GM12878 (cell line): ENCODE measurements around the gene ZBTB38. TPM values are rescaled to one million over a fixed set of nuclear protein-coding genes. Genes with fewer than 3 reads are reported as not detected.
A peak's percentile ranks its signal among the peaks of the same experiment; 100 is the strongest.

Experiments used
- ATAC-seq: fragments of 200-7000 bp; cut with Tn5 transposase; 3 replicates; pipeline ENCODE4 v1.9.1; 2020; ENCODE audit warnings: mild to moderate bottlenecking, moderate library complexity
- BruUV-seq: library from RNA; stranded (reverse); fragments of 400-500 nt; replicated peaks from 2 replicates; lab custom pipeline; 2021; lab: Mats Ljungman, UMichigan
- CTCF ChIA-PET: fragments of 300-600 bp; sonication (Branson Sonifier 250); formaldehyde crosslinking; extraction: SDS; loops from one replicate; lab custom pipeline; 2021; ENCODE audit warnings: inconsistent platforms; lab: Yijun Ruan, JAX
- POLR2A ChIA-PET: fragments of 350-600 bp; formaldehyde crosslinking; extraction: SDS; loops from one replicate; lab custom pipeline; 2021; ENCODE audit warnings: inconsistent platforms; lab: Charles Lee
- RAD21 ChIA-PET: fragments of 300-600 bp; sonication (Branson Sonifier 250); formaldehyde crosslinking; loops from one replicate; lab custom pipeline; 2023; ENCODE audit warnings: antibody characterized with exemption; ENCODE audit not compliant: unreplicated experiment; lab: Charles Lee
- SMC1A ChIA-PET: fragments of 300-600 bp; sonication (Branson Sonifier 250); formaldehyde crosslinking; loops from one replicate; lab custom pipeline; 2023; ENCODE audit not compliant: unreplicated experiment, uncharacterized antibody; lab: Charles Lee
- DNase-seq: peaks from one replicate; pipeline ENCODE4 v3.0.0-alpha.2; 2011; ENCODE audit warnings: low read depth, low spot score
- FAIRE-seq: peaks from 3 replicates; lab custom pipeline; 2011; peaks lifted over from hg19 to GRCh38; lab: Jason Lieb, UNC
- H2AFZ ChIP-seq: 2 replicates; pipeline ENCODE4 v1.6.0; 2011; ENCODE audit warnings: low read depth, low read length, control low read depth; ENCODE audit not compliant: control insufficient read depth
- H3K27ac ChIP-seq: 2 replicates; pipeline ENCODE4 v1.5.1; 2011; ENCODE audit warnings: control low read depth; ENCODE audit not compliant: control insufficient read depth, insufficient read depth
- H3K27me3 ChIP-seq, 2 experiments: replicated peaks in 1 of 2; 2 replicates each; pipeline versions ENCODE4 v1.6.0 to v1.6.1; 2011; ENCODE audit warnings: low read length in 1 of 2; ENCODE audit not compliant: control insufficient read depth in 2 of 2, insufficient read depth in 2 of 2
- H3K36me3 ChIP-seq, 2 experiments: 2 replicates each; pipeline ENCODE4 v1.5.1; 2011; ENCODE audit warnings: low read length in 1 of 2; ENCODE audit not compliant: control insufficient read depth in 2 of 2, insufficient read depth in 2 of 2
- H3K4me1 ChIP-seq: 2 replicates; pipeline ENCODE4 v1.6.1; 2011; ENCODE audit warnings: mild to moderate bottlenecking, low read length, moderate library complexity, mixed read lengths; ENCODE audit not compliant: control insufficient read depth, insufficient read depth
- H3K4me2 ChIP-seq: 2 replicates; pipeline ENCODE4 v1.6.0; 2011; ENCODE audit warnings: control low read depth; ENCODE audit not compliant: control insufficient read depth, insufficient read depth
- H3K4me3 ChIP-seq: fragments of 200-600 bp; sonication (generic); 2 replicates; pipeline ENCODE4 v1.5.1; 2016
- H3K79me2 ChIP-seq: 2 replicates; pipeline ENCODE4 v1.6.0; 2011; ENCODE audit warnings: low read length; ENCODE audit not compliant: control insufficient read depth, insufficient read depth
- H3K9ac ChIP-seq: 2 replicates; pipeline ENCODE4 v1.8.0; 2011; ENCODE audit warnings: low read length, control low read depth, mixed read lengths; ENCODE audit not compliant: control insufficient read depth, insufficient read depth
- H3K9me3 ChIP-seq: replicated peaks from 3 replicates; pipeline ENCODE4 v1.5.1; 2011; ENCODE audit warnings: mild to moderate bottlenecking, low read length; ENCODE audit not compliant: control insufficient read depth, insufficient read depth
- H4K20me1 ChIP-seq: 2 replicates; pipeline ENCODE4 v1.6.0; 2011; ENCODE audit not compliant: control insufficient read depth, insufficient read depth
- CBFB ChIP-seq: IDR thresholded peaks from 2 replicates; pipeline ENCODE4 v1.6.1; 2016; ENCODE audit warnings: antibody characterized with exemption, low read depth
- EP300 ChIP-seq, 2 experiments: fragments of 150-350 bp in 1 of 2; IDR thresholded peaks; 2 replicates each; pipeline ENCODE4 v1.6.1; 2011 to 2012; ENCODE audit warnings: low read depth in 2 of 2, low read length in 2 of 2, borderline replicate concordance in 1 of 2, improper control_type of control experiment in 1 of 2, inconsistent platforms in 1 of 2; ENCODE audit not compliant: control insufficient read depth in 1 of 2
- FOS ChIP-seq: IDR thresholded peaks from 3 replicates; pipeline ENCODE4 v1.6.1; 2011; ENCODE audit warnings: borderline replicate concordance; ENCODE audit not compliant: insufficient read length; ENCODE audit errors: extremely low read depth
- FOXM1 ChIP-seq: IDR thresholded peaks from 2 replicates; pipeline ENCODE4 v1.6.1; 2012; ENCODE audit warnings: low read depth, mild to moderate bottlenecking, inconsistent platforms, low read length, moderate library complexity
- HDGF ChIP-seq: fragments of 450-650 bp; IDR thresholded peaks from 2 replicates; pipeline ENCODE4 v1.6.1; 2016; ENCODE audit warnings: antibody characterized with exemption
- JUND ChIP-seq: IDR thresholded peaks from 2 replicates; pipeline ENCODE4 v1.6.1; 2012; ENCODE audit warnings: low read depth, mild to moderate bottlenecking, low read length, improper control_type of control experiment, moderate library complexity
- KLF5 ChIP-seq: fragments of 450-650 bp; IDR thresholded peaks from 2 replicates; pipeline ENCODE4 v1.6.1; 2014; ENCODE audit warnings: mild to moderate bottlenecking; ENCODE audit not compliant: partially characterized antibody
- MTA2 ChIP-seq: fragments of 450-650 bp; IDR thresholded peaks from 2 replicates; pipeline ENCODE4 v1.6.1; 2016; ENCODE audit warnings: low read depth, mild to moderate bottlenecking, moderate library complexity
- NR2C1 ChIP-seq: fragments of 450-650 bp; IDR thresholded peaks from 2 replicates; pipeline ENCODE4 v1.6.1; 2017; ENCODE audit warnings: antibody characterized with exemption, mild to moderate bottlenecking, moderate library complexity
- NR2F1 ChIP-seq: fragments of 450-650 bp; conservative IDR thresholded peaks from 2 replicates; pipeline ENCODE4 v1.6.1; 2017; ENCODE audit warnings: mild to moderate bottlenecking
- PML ChIP-seq: IDR thresholded peaks from 2 replicates; pipeline ENCODE4 v1.6.1; 2012; ENCODE audit warnings: low read length, inconsistent platforms
- POU2F2 ChIP-seq: IDR thresholded peaks from 3 replicates; pipeline ENCODE4 v1.6.1; 2011; ENCODE audit warnings: low read depth, mild to moderate bottlenecking, low read length, borderline replicate concordance
- ZNF274 ChIP-seq: IDR thresholded peaks from one replicate; pipeline ENCODE4 v1.8.0; 2011; ENCODE audit not compliant: insufficient read length, insufficient read depth
- ZNF687 ChIP-seq: fragments of 450-650 bp; IDR thresholded peaks from 2 replicates; pipeline ENCODE4 v1.6.1; 2017; ENCODE audit warnings: mild to moderate bottlenecking, moderate library complexity
- WGBS: methylation state at CpG from one replicate; pipeline ENCODE4 v1.1.6; 2016; ENCODE audit warnings: low lambda C conversion rate; ENCODE audit not compliant: insufficient replicate concordance, insufficient coverage; ENCODE audit errors: missing lambda C conversion rate; 5-methylcytosine and 5-hydroxymethylcytosine counted together
- in situ Hi-C: fragments of 300-500 bp; cut with MboI; formaldehyde crosslinking; loops from 9 replicates; pipeline ENCODE4 v1.14.3; 2018; ENCODE audit warnings: mixed read lengths
- intact Hi-C: fragments of 100-400 bp; cut with micrococcal nuclease; formaldehyde crosslinking; loops from one replicate; pipeline ENCODE4 v1.14.2; 2022; ENCODE audit not compliant: unreplicated experiment
- polyA plus RNA-seq, 11 experiments: library from polyadenylated mRNA; depleted of rRNA in 4 of 11; unstranded in 6 of 11; stranded (reverse) in 5 of 11; fragments of >200 nt; fragmentation: Nextera tagmentation in 4 of 11; fragmentation: Illumina TruSeq in 1 of 11; extraction: Ambion mirVana in 4 of 11; extraction: Trizol in 1 of 11; gene quantifications; 1 replicate in 1 of 11; 2 replicates in 10 of 11; pipeline versions ENCODE4 v1.2.1 to v1.2.3, GENCODE V29; 2011 to 2016; ENCODE audit warnings: inconsistent platforms in 2 of 11, missing spikeins in 2 of 11, low read depth in 1 of 11
- total RNA-seq, 4 experiments: library from RNA; depleted of rRNA in 3 of 4; stranded (reverse); fragments of >200 nt in 3 of 4; fragmentation: Illumina TruSeq in 1 of 4; extraction: Trizol in 1 of 4; gene quantifications; 2 replicates each; pipeline versions ENCODE4 v1.2.1 to v1.2.3, GENCODE V29; 2013 to 2021

The ZBTB38 gene
- total and polyA plus RNA-seq, 10 of the 15 experiments (the other 5 are each of a cell fraction or from before 2014, with no cell fraction given) = 34.2 to 115 (median 88.6) TPM

- Histone ChIP-seq H3K4me1 (peaks cover 57% of the 10 kb centered on the region), H3K36me3 (no peaks in the 10 kb centered on the region), H3K79me2 (no peaks in the 10 kb centered on the region), H3K27me3 (no peaks in the 10 kb centered on the region), H3K9ac (peak overlapping the region; percentile 73), H3K4me3 (no peak overlapping the region), H3K4me2 (peak overlapping the region; percentile 84), H2AFZ (peak overlapping the region; percentile 74), H4K20me1 (no peaks in the 10 kb centered on the region), H3K27ac (peak overlapping the region; percentile 95), H3K9me3 (peaks cover 5% of the 10 kb centered on the region)
- BruUV-seq = no TSS peak
- ChIA-PET CTCF (interaction anchor here (0.7 to 8.0 kb wide), 13 partner anchors 10 to 117 kb away, joined by 3 to 83 read pairs (median 6); no protein-coding TSS in a partner anchor), POLR2A (interaction anchor here (0.7 to 2.8 kb wide), 11 partner anchors 10 to 151 kb away, joined by 3 to 20 read pairs (median 5); partner anchors contain the start of gene RASA2), RAD21 (interaction anchor here (0.9 to 5.9 kb wide), 16 partner anchors 7 to 118 kb away, joined by 3 to 53 read pairs (median 13); no protein-coding TSS in a partner anchor), SMC1A (interaction anchor here (0.9 to 8.4 kb wide), 17 partner anchors 7 to 118 kb away, joined by 3 to 112 read pairs (median 15); no protein-coding TSS in a partner anchor)
- no peak for FAIRE-seq
- in situ Hi-C loops (no loop called here), intact Hi-C loops (loop anchor here (2.0 to 5.0 kb wide), 2 partner anchors 37 to 67 kb away; no protein-coding TSS in a partner anchor)
- DNase-seq = no peak
- WGBS = 67% methylated on average over 2 of the region's 2 CpGs
- ATAC-seq = peak; percentile 2
- TF ChIP-seq FOXM1 = no peak
- 0 out of 2 replicates have a peak, but pooled peaks have one; percentile 17 for TF ChIP-seq ZNF687
- no peak for TF ChIP-seq JUND
- no peak for TF ChIP-seq POU2F2
- TF ChIP-seq ZNF274 = no peak
- no peak for TF ChIP-seq CBFB
- no peak for TF ChIP-seq NR2C1
- no peak for TF ChIP-seq PML
- no peak for TF ChIP-seq KLF5
- peak; percentile 9; the same call in 1 of the 2 replicates for TF ChIP-seq MTA2
- no peak for TF ChIP-seq HDGF
- TF ChIP-seq NR2F1 = peak; percentile 86
- TF ChIP-seq EP300 (IDR thresholded peaks at IDR 0.05; ENCODE audit: borderline replicate concordance in 1 of 2, control insufficient read depth in 1 of 2, low read depth in 2 of 2, low read length in 2 of 2) = 0 out of 4 replicates have a peak, but pooled peaks of 1 of the 2 experiments have one; percentile 23
- no peak for TF ChIP-seq FOS
Observed at GRCh38 chr3:141335531-141336061, 32.7 kb upstream of the ZBTB38 start.
